IPS-15b (cell line): ENCODE data around the gene UBTD1.

Experiments
- H3K27me3 ChIP-seq: one replicate; pipeline ENCODE4 v1.6.1; 2013; ENCODE audit warnings: low read length; ENCODE audit not compliant: control insufficient read depth, insufficient read depth
- H3K36me3 ChIP-seq: one replicate; pipeline ENCODE4 v1.6.1; 2013; ENCODE audit warnings: low read length; ENCODE audit not compliant: control insufficient read depth, insufficient read depth
- H3K4me1 ChIP-seq: one replicate; pipeline ENCODE4 v1.6.1; 2013; ENCODE audit warnings: mild to moderate bottlenecking, low read length; ENCODE audit not compliant: control insufficient read depth, insufficient read depth
- H3K4me3 ChIP-seq: one replicate; pipeline ENCODE4 v1.5.1; 2013; ENCODE audit warnings: low read depth, low read length
- H3K9ac ChIP-seq: one replicate; pipeline ENCODE4 v1.6.1; 2013; ENCODE audit warnings: low read depth, mild to moderate bottlenecking, low read length
- H3K9me3 ChIP-seq: one replicate; pipeline ENCODE4 v1.6.1; 2013; ENCODE audit warnings: mild to moderate bottlenecking, low read length; ENCODE audit not compliant: control insufficient read depth, insufficient read depth

Gene UBTD1

GRCh38 chr10:97505152-97505551 lies 6.4 kb downstream of the UBTD1 start:
- Histone ChIP-seq H3K4me1 (peaks cover 7% of the 10 kb centered on the region), H3K9ac (no peak overlapping the region), H3K27me3 (peaks cover 9% of the 10 kb centered on the region), H3K4me3 (no peak overlapping the region), H3K9me3 (no peaks in the 10 kb centered on the region), H3K36me3 (no peaks in the 10 kb centered on the region)

DNA sequence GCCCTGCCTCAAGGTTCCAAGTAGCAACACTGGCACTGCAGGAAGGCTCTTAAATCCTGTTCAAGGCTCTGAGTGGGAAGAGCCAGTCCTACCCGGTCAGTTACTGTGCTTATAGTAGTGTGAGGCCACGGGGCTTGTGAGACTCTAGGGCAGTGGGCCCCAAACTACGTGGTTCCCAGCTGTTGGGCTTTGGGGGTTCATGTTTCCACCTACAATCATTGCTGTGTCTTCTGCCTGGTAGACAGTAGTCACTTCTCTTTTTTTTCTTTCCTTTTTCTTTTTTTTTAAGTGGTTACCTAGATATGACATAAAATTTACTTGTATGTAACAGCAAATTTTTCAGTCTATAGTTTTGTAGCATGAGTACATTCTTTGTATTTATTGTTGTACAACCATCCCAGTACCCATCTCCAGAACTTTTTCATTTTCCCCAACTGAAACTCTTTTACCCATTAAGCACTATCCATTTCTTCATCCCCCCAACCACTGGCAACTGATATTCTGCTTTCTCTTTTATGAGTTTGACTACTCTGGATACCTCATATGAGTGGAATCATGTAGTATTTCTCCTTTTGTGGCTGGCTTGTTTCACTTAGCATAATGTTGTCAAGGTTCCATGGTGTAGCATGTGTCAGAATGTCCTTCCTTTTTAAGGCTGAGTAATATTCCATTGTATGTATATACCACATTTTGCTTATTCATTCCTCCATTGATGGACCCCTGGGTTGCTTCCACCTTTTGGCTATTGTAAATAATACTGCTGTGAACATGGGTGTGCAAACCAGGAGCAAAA lies 7.7 kb downstream of the UBTD1 start:
- no peaks in the 10 kb centered on the region for H3K9me3 ChIP-seq
- peaks cover 7% of the 10 kb centered on the region for H3K4me1 ChIP-seq
- H3K4me3 ChIP-seq: no peak overlapping the region
- no peaks in the 10 kb centered on the region for H3K36me3 ChIP-seq
- no peaks in the 10 kb centered on the region for H3K27me3 ChIP-seq
- no peak overlapping the region for H3K9ac ChIP-seq

DNA sequence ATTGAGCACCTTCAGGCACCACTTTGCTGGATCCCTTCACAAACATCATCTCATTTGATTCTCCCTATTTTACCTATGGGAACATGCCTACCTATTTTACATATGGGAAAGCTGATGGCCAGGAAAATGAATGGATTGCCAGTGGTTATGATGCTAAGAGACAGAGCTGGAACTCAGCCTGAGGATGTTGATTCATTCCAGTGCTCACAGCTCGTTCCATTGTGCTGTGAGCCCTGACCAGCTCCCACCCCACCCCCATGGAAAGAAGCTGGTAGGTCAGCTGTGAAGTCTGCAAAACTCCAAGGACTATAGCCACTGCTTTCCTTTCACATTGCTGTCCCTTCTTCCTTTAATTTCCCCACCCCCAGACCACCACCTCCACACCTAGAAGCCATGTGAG lies 9.6 kb downstream of the UBTD1 start:
- Histone ChIP-seq H3K9ac (no peak overlapping the region), H3K36me3 (no peaks in the 10 kb centered on the region), H3K27me3 (no peaks in the 10 kb centered on the region), H3K4me1 (peaks cover 9% of the 10 kb centered on the region), H3K9me3 (no peaks in the 10 kb centered on the region), H3K4me3 (no peak overlapping the region)

- Histone ChIP-seq H3K27me3 (no peaks in the 10 kb centered on the region), H3K4me3 (no peak overlapping the region), H3K9ac (no peak overlapping the region), H3K4me1 (peaks cover 9% of the 10 kb centered on the region), H3K36me3 (no peaks in the 10 kb centered on the region), H3K9me3 (no peaks in the 10 kb centered on the region)
Measured at GRCh38 chr10:97509120-97509680, 10.5 kb downstream of the UBTD1 start.

GRCh38 chr10:97510686-97511085 lies 12.0 kb downstream of the UBTD1 start:
- peaks cover 9% of the 10 kb centered on the region for H3K4me1 ChIP-seq
- H3K9ac ChIP-seq: no peak overlapping the region
- H3K36me3 ChIP-seq: no peaks in the 10 kb centered on the region
- H3K4me3 ChIP-seq: no peak overlapping the region
- no peaks in the 10 kb centered on the region for H3K9me3 ChIP-seq
- no peaks in the 10 kb centered on the region for H3K27me3 ChIP-seq

DNA sequence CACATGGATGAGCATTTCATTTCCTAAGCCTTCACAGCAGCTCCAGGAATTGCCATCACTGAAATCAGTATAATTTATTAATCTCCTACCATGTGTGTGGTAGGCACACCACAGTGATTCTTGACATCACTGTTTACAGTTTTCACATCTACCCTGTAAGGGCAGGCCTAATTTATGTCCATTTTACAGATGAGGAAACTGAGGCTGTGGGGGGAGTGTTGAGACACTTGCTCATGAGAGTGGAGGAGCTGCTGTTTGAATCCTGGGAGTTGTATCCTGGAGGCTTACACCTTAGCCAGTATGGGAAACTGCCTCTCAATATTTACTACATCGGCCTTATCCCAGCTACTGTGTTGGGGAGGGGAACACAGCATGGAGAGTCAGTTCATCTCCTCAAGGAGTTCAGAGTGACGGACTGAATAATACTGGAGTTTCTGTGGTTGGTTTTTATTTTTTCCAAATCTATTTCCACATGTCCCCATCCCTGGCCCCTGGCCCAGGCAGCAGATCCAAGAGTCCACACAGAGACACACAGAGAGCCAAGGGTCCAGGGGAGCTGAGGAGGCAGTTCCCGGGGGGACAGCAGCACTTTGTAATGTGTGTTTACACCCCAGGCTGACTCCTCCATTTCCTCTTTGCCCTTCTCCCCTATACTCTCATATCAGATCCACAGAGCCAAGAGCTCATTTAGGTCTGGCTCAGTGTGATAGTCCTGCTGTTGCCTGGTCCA lies 13.2 kb downstream of the UBTD1 start:
- Histone ChIP-seq H3K36me3 (no peaks in the 10 kb centered on the region), H3K9me3 (no peaks in the 10 kb centered on the region), H3K4me1 (peaks cover 9% of the 10 kb centered on the region), H3K9ac (no peak overlapping the region), H3K27me3 (no peaks in the 10 kb centered on the region), H3K4me3 (no peak overlapping the region)

GRCh38 chr10:97512993-97513392 lies 14.3 kb downstream of the UBTD1 start:
- peaks cover 7% of the 10 kb centered on the region for H3K4me1 ChIP-seq
- H3K36me3 ChIP-seq: no peaks in the 10 kb centered on the region
- H3K4me3 ChIP-seq: no peak overlapping the region
- no peaks in the 10 kb centered on the region for H3K9me3 ChIP-seq
- no peaks in the 10 kb centered on the region for H3K27me3 ChIP-seq
- no peak overlapping the region for H3K9ac ChIP-seq

DNA sequence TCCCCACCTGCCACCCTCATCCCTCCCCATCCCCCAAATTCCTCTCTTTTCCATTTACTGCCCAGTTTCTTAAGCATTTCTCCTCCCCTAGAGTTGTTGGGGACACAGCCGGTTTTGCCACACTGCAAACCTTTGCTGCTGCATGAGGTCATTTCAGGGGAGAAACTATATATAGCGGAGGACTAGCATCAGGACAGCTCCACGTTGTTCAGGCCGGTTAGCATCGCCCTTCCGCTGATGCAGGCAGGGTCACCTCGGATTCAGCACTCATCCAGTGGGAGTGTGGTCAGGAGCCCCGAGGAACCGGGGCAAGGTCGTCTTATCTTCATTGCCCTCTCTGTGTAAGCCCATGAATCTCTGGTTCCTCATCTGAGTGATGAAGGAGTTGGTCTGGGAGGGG lies 15.6 kb downstream of the UBTD1 start:
- Histone ChIP-seq H3K9ac (no peak overlapping the region), H3K36me3 (no peaks in the 10 kb centered on the region), H3K27me3 (no peaks in the 10 kb centered on the region)

DNA sequence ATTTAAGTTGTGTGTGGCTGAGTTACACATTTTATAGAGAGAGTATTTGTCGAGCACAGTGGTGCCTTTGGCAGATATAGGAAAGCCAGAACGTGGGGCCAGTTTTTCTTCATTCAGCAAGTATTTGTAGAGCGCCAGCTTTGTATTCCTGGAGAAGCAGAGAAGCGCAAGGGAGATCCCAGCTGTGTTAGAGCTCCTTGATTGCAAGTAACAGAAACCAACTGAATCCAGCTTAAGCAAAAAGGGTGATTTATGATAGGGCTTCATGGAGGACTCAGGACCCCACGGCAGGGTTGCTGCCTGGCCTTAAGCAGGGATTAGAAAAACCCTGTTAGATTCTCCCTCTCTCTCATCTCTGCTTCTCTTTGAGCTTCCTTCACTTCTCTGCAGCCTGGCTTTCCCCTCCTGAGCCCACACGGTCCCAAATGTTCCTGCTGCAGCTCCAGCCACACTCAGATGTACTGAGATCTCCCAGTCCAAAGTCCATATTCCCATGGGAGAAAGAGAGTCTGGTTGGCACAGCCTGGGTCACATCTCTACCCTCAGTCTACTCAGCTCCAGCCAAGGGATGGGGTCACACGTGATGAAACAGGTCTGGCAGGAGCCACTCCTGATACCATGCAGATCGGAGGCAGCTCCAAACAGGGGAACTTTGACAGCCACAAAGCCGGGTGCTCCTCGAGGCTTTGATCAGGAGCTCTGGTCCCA lies 16.7 kb downstream of the UBTD1 start:
- Histone ChIP-seq H3K36me3 (no peaks in the 10 kb centered on the region), H3K9me3 (no peaks in the 10 kb centered on the region), H3K27me3 (no peaks in the 10 kb centered on the region), H3K4me3 (no peak overlapping the region), H3K4me1 (peaks cover 7% of the 10 kb centered on the region), H3K9ac (no peak overlapping the region)

More for the DNA sequence above, 15.6 kb downstream of the UBTD1 start:
- Histone ChIP-seq H3K4me1 (peaks cover 7% of the 10 kb centered on the region), H3K9me3 (no peaks in the 10 kb centered on the region), H3K4me3 (no peak overlapping the region)

DNA sequence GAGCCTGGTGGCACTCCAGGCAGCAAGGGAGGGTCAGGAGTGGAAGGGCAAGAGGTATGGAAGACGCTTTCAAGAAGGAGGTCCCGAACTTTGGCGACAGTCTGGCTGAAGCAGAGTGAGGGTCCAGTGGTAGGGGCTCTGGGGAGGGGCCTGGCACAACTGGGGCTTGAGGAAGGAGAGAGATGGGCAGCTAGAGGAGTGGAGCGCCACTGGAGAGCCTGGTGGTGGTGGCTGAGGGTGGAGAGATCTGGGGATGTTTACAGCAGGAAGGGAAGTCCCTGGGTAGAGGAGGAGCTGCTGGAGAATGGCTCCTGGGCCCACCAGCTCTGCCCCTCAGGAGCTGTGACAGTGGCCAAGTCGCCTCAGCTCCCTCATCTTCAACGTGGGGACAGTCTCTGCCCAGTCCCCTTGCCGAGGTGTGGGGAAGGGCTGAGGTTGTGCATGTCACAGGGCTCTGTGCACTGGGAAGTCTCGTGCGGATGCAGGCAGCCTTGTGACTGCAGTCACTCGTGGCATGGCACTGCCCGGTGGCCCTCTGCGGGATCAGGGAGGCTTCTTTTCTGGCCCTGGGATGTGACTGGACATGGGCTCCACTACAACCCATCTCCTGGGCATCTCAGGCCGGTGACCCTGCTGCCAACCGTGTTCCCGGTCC lies 18.5 kb downstream of the UBTD1 start:
- no peaks in the 10 kb centered on the region for H3K9me3 ChIP-seq
- peaks cover 14% of the 10 kb centered on the region for H3K4me1 ChIP-seq
- H3K9ac ChIP-seq: peak overlapping the region; percentile 2
- H3K36me3 ChIP-seq: no peaks in the 10 kb centered on the region
- no peak overlapping the region for H3K4me3 ChIP-seq
- no peaks in the 10 kb centered on the region for H3K27me3 ChIP-seq

GRCh38 chr10:97517778-97518300 lies 19.1 kb downstream of the UBTD1 start:
- Histone ChIP-seq H3K27me3 (no peaks in the 10 kb centered on the region), H3K4me3 (no peak overlapping the region), H3K9me3 (no peaks in the 10 kb centered on the region), H3K4me1 (peaks cover 14% of the 10 kb centered on the region), H3K9ac (peak overlapping the region; percentile 2), H3K36me3 (no peaks in the 10 kb centered on the region)
